Measurements from ENCODE around the gene KANSL2.
"Not testable (repeated sequence)": the region's sequence is repeated elsewhere in the genome, so short reads cannot be mapped to it uniquely, and the experiment has no call there.

Gene KANSL2

GRCh38 chr12:48682927-48683326 lies 889 bp upstream of the KANSL2 start:
- DNase-seq (ENCODE audit: low spot score), result no peak

- not testable (repeated sequence) for DNase-seq (ENCODE audit: low spot score)
These were observed 481 bp upstream of the KANSL2 start for GRCh38 chr12:48682533-48682905.

GRCh38 chr12:48681399-48681709 lies 684 bp downstream of the KANSL2 start:
- peak; percentile 39 for DNase-seq (ENCODE audit: low spot score)

GRCh38 chr12:48680861-48681260 lies 1.2 kb downstream of the KANSL2 start:
- no peak for DNase-seq (ENCODE audit: low spot score)

- no peak for DNase-seq (ENCODE audit: low spot score)
These were observed 3.4 kb downstream of the KANSL2 start for GRCh38 chr12:48678551-48679185.

GRCh38 chr12:48671231-48671856 lies 10.7 kb downstream of the KANSL2 start:
- no peak for DNase-seq (ENCODE audit: low spot score)

GRCh38 chr12:48668996-48669395 lies 13.0 kb downstream of the KANSL2 start:
- DNase-seq (ENCODE audit: low spot score), result no peak

GRCh38 chr12:48659863-48660262 lies 22.2 kb downstream of the KANSL2 start:
- DNase-seq (ENCODE audit: low spot score), result no peak

GRCh38 chr12:48651681-48652080 lies 30.4 kb downstream of the KANSL2 start:
- DNase-seq (ENCODE audit: low spot score), result no peak

- DNase-seq (ENCODE audit: low spot score), result not testable (repeated sequence)
These were observed 36.7 kb downstream of the KANSL2 start for GRCh38 chr12:48645354-48645753.

GRCh38 chr12:48643011-48643410 lies 39.0 kb downstream of the KANSL2 start:
- no peak for DNase-seq (ENCODE audit: low spot score)

- DNase-seq (ENCODE audit: low spot score), result not testable (repeated sequence)
These were observed 40.1 kb downstream of the KANSL2 start for GRCh38 chr12:48641752-48642555.

- no peak for DNase-seq (ENCODE audit: low spot score)
These were observed 41.2 kb downstream of the KANSL2 start for GRCh38 chr12:48640854-48641253.

- no peak for DNase-seq (ENCODE audit: low spot score)
These were observed 41.6 kb downstream of the KANSL2 start for GRCh38 chr12:48640428-48640827.

GRCh38 chr12:48631071-48631470 lies 51.0 kb downstream of the KANSL2 start:
- DNase-seq (ENCODE audit: low spot score), result no peak

GRCh38 chr12:48630346-48630745 lies 51.7 kb downstream of the KANSL2 start:
- DNase-seq (ENCODE audit: low spot score), result no peak

- DNase-seq (ENCODE audit: low spot score), result no peak
These were observed 52.5 kb downstream of the KANSL2 start for GRCh38 chr12:48629541-48629940.

GRCh38 chr12:48627556-48627955 lies 54.5 kb downstream of the KANSL2 start:
- DNase-seq (ENCODE audit: low spot score), result no peak

GRCh38 chr12:48622997-48623396 lies 59.0 kb downstream of the KANSL2 start:
- DNase-seq (ENCODE audit: low spot score), result not testable (repeated sequence)

GRCh38 chr12:48618541-48618940 lies 63.5 kb downstream of the KANSL2 start:
- DNase-seq (ENCODE audit: low spot score), result peak; percentile 84

- DNase-seq (ENCODE audit: low spot score), result no peak
These were observed 66.4 kb downstream of the KANSL2 start for GRCh38 chr12:48615681-48616080.

- DNase-seq (ENCODE audit: low spot score), result no peak
These were observed 68.7 kb downstream of the KANSL2 start for GRCh38 chr12:48613321-48613720.
